Endothelial cell of umbilical vein (primary cell): ENCODE results near the gene SDCBP2. TPM values are rescaled to one million over a fixed set of nuclear protein-coding genes. Genes with fewer than 3 reads are reported as not detected.
A peak's percentile ranks its signal among the peaks of the same experiment; 100 is the strongest.

Experiments used
- BruUV-seq: library from RNA; stranded (reverse); fragments of 400-500 nt; replicated peaks from 2 replicates; lab custom pipeline; 2021; lab: Mats Ljungman, UMichigan
- CTCF ChIA-PET: fragments of 300-600, 350-600 bp; sonication (Branson Sonifier 250); formaldehyde crosslinking; loops from one replicate; lab custom pipeline; 2021; ENCODE audit warnings: antibody characterized with exemption, inconsistent platforms; lab: Charles Lee
- POLR2A ChIA-PET: fragments of 300-600, 350-600 bp; sonication (Branson Sonifier 250); formaldehyde crosslinking; loops from one replicate; lab custom pipeline; 2021; ENCODE audit warnings: antibody characterized with exemption, inconsistent platforms; lab: Charles Lee
- DNase-seq: peaks from one replicate; pipeline ENCODE4 v3.0.0-alpha.2; 2011; ENCODE audit warnings: low read depth, low spot score
- FAIRE-seq: peaks from 2 replicates; lab custom pipeline; 2011; peaks lifted over from hg19 to GRCh38; lab: Jason Lieb, UNC
- H2AFZ ChIP-seq: 2 replicates; pipeline ENCODE4 v1.6.0; 2012; ENCODE audit warnings: low read depth, low read length, control low read depth, inconsistent platforms
- H3K27ac ChIP-seq: 2 replicates; pipeline ENCODE4 v1.5.1; 2011; ENCODE audit warnings: low read depth, mild to moderate bottlenecking, control low read depth, low read length, moderate library complexity; ENCODE audit not compliant: insufficient read depth
- H3K27me3 ChIP-seq, 2 experiments: 2 replicates each; pipeline versions ENCODE4 v1.6.0 to v1.6.1; 2011; ENCODE audit warnings: low read length in 2 of 2, mixed read lengths in 1 of 2; ENCODE audit not compliant: control insufficient read depth in 2 of 2, insufficient read depth in 2 of 2
- H3K36me3 ChIP-seq, 2 experiments: 2 replicates in 1 of 2; 3 replicates in 1 of 2; pipeline ENCODE4 v1.5.1; 2011; ENCODE audit warnings: low read length in 2 of 2, mild to moderate bottlenecking in 1 of 2, moderate library complexity in 1 of 2; ENCODE audit not compliant: control insufficient read depth in 2 of 2, insufficient read depth in 2 of 2; ENCODE audit errors: extremely low read depth in 1 of 2
- H3K4me1 ChIP-seq: 3 replicates; pipeline ENCODE4 v1.5.1; 2011; ENCODE audit warnings: mild to moderate bottlenecking, low read length; ENCODE audit not compliant: control insufficient read depth, insufficient read depth; ENCODE audit errors: extremely low read depth
- H3K4me2 ChIP-seq: 2 replicates; pipeline ENCODE4 v1.6.1; 2011; ENCODE audit warnings: low read length, control low read depth, mixed read lengths; ENCODE audit not compliant: insufficient read depth
- H3K4me3 ChIP-seq, 3 experiments: fragments of 200-600 bp in 1 of 3; sonication (generic), shearing (Covaris generic) in 1 of 3; replicated peaks in 1 of 3; 2 replicates each; pipeline ENCODE4 v1.5.1; 2011 to 2016; ENCODE audit warnings: control low read depth in 3 of 3, low read length in 3 of 3, mild to moderate bottlenecking in 2 of 3, inconsistent platforms in 1 of 3, low read depth in 1 of 3, moderate library complexity in 1 of 3; ENCODE audit not compliant: insufficient read depth in 1 of 3
- H3K79me2 ChIP-seq: 2 replicates; pipeline ENCODE4 v1.6.0; 2012; ENCODE audit warnings: low read length, inconsistent platforms; ENCODE audit not compliant: control insufficient read depth, insufficient read depth
- H3K9ac ChIP-seq: replicated peaks from 2 replicates; pipeline ENCODE3; 2011; ENCODE audit warnings: low read length, control low read depth; ENCODE audit not compliant: insufficient read depth; ENCODE audit errors: extremely low read depth
- H3K9me1 ChIP-seq: replicated peaks from 3 replicates; pipeline ENCODE4 v1.6.0; 2011; ENCODE audit warnings: mild to moderate bottlenecking, low read length; ENCODE audit not compliant: control insufficient read depth, insufficient read depth; ENCODE audit errors: extremely low read depth
- H3K9me3 ChIP-seq: replicated peaks from 2 replicates; pipeline ENCODE4 v1.5.1; 2012; ENCODE audit warnings: low read length, inconsistent platforms; ENCODE audit not compliant: control insufficient read depth, insufficient read depth
- H4K20me1 ChIP-seq: replicated peaks from 2 replicates; pipeline ENCODE3; 2011; ENCODE audit warnings: mild to moderate bottlenecking, low read length; ENCODE audit not compliant: control insufficient read depth, insufficient read depth; ENCODE audit errors: extremely low read depth
- CTCF ChIP-seq, 2 donors: IDR thresholded peaks; 1 replicate in 1 of 2; 2 replicates in 1 of 2; pipeline ENCODE4 v1.5.1; 2011; ENCODE audit warnings: low read length in 2 of 2, mild to moderate bottlenecking in 2 of 2, moderate library complexity in 2 of 2, control low read depth in 1 of 2, inconsistent platforms in 1 of 2, low read depth in 1 of 2; ENCODE audit not compliant: insufficient read depth in 1 of 2; ENCODE audit errors: extremely low read depth in 1 of 2
- EZH2 ChIP-seq: IDR thresholded peaks from 2 replicates; pipeline ENCODE4 v1.6.1; 2012; ENCODE audit warnings: borderline replicate concordance, low read depth, mild to moderate bottlenecking, moderate library complexity, low read length, inconsistent platforms; ENCODE audit not compliant: severe bottlenecking
- FOS ChIP-seq: IDR thresholded peaks from 2 replicates; pipeline ENCODE4 v1.6.1; 2011; ENCODE audit warnings: mild to moderate bottlenecking, low read length, moderate library complexity, borderline replicate concordance; ENCODE audit not compliant: insufficient read depth
- GATA2 ChIP-seq: IDR thresholded peaks from 2 replicates; pipeline ENCODE4 v1.7.0; 2011; ENCODE audit warnings: low read depth, mild to moderate bottlenecking, moderate library complexity, mixed read lengths, low read length; ENCODE audit not compliant: insufficient read length, insufficient read depth
- JUN ChIP-seq: IDR thresholded peaks from 2 replicates; pipeline ENCODE4 v1.6.1; 2011; ENCODE audit warnings: borderline replicate concordance, low read depth; ENCODE audit not compliant: insufficient read length, insufficient read depth
- MYC ChIP-seq: IDR thresholded peaks from one replicate; pipeline ENCODE4 v1.6.1; 2011; ENCODE audit warnings: mild to moderate bottlenecking, low read depth, low read length
- POLR2A ChIP-seq: IDR thresholded peaks from 2 replicates; pipeline ENCODE4 v1.6.1; 2012; ENCODE audit warnings: low read depth, mild to moderate bottlenecking, control low read depth, low read length
- POLR2AphosphoS5 ChIP-seq: IDR thresholded peaks from 2 replicates; pipeline ENCODE4 v1.6.1; 2012; ENCODE audit warnings: low read depth, mild to moderate bottlenecking, control low read depth, low read length, moderate library complexity; ENCODE audit not compliant: insufficient read depth
- dilution Hi-C: fragments of 300-500 bp; cut with MboI; formaldehyde crosslinking; loops from one replicate; pipeline ENCODE4 v1.15.0; 2019; ENCODE audit warnings: low sequenced_read_pairs; ENCODE audit not compliant: extremely low pct_ligation_motif_present
- intact Hi-C: fragments of 100-400 bp; cut with micrococcal nuclease; formaldehyde crosslinking; loops from one replicate; pipeline ENCODE4 v1.10.0; 2022
- polyA plus RNA-seq, 4 experiments: library from polyadenylated mRNA; depleted of rRNA in 3 of 4; stranded (reverse) in 3 of 4; unstranded in 1 of 4; fragments of >200 nt; gene quantifications; 2 replicates each; pipeline versions ENCODE4 v1.2.1 to v1.2.3, GENCODE V29; 2011 to 2012; ENCODE audit warnings: missing spikeins in 1 of 4
- total RNA-seq: library from RNA; stranded (reverse); gene quantifications from 2 replicates; pipeline ENCODE4 v1.2.3, GENCODE V29; 2021
- TF ChIP-seq, protein P1 (sequence below): IDR thresholded peaks from 2 replicates; pipeline ENCODE4 v1.6.1; 2011; ENCODE audit not compliant: insufficient read depth, insufficient read length

SDCBP2 gene
- total and polyA plus RNA-seq, 2 donors (not counting 3 experiments of a cell fraction or from before 2014, with no cell fraction given), result 6.9 to 9.0 TPM

GRCh38 chr20:1377341-1377871, 48.5 kb upstream of the SDCBP2 start:
- Histone ChIP-seq H3K27ac (peak overlapping the region; percentile 83), H3K9me1 (no peaks in the 10 kb centered on the region), H3K27me3 (no peaks in the 10 kb centered on the region), H3K79me2 (peaks cover 99% of the 10 kb centered on the region), H3K9ac (peak overlapping the region; percentile 18), H3K4me3 (peak overlapping the region in 1 of 3 experiments; percentile 3), H3K36me3 (peaks cover 2 to 7% of the 10 kb centered on the region in 2 experiments), H4K20me1 (peaks cover 4% of the 10 kb centered on the region), H2AFZ (no peak overlapping the region), H3K4me1 (peaks cover 100% of the 10 kb centered on the region), H3K4me2 (peak overlapping the region; percentile 63), H3K9me3 (no peaks in the 10 kb centered on the region)
- no TSS peak for BruUV-seq
- dilution Hi-C loops, result no loop called here
- intact Hi-C loops, result loop anchor here (1.0 kb wide), 2 partner anchors 8 to 12 kb away; no protein-coding TSS in a partner anchor
- TF ChIP-seq FOS, result no peak
- no peak for TF ChIP-seq EZH2
- TF ChIP-seq POLR2AphosphoS5, result no peak
- TF ChIP-seq MYC, result no peak
- TF ChIP-seq GATA2, result no peak
- no peak for TF ChIP-seq CTCF (IDR thresholded peaks at IDR 0.05; ENCODE audit: extremely low read depth in 1 of 2, insufficient read depth in 1 of 2, low read depth in 1 of 2, low read length in 2 of 2)
- no peak for TF ChIP-seq POLR2A
- TF ChIP-seq, protein P1, sequence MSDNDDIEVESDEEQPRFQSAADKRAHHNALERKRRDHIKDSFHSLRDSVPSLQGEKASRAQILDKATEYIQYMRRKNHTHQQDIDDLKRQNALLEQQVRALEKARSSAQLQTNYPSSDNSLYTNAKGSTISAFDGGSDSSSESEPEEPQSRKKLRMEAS, result no peak
- no peak for TF ChIP-seq JUN
- POLR2A ChIA-PET, result interaction anchor here (1.3 to 2.7 kb wide), 2 partner anchors 9 to 14 kb away, joined by 4 to 11 read pairs; no protein-coding TSS in a partner anchor
- FAIRE-seq (no peak), DNase-seq (peak; percentile 55)
- CTCF ChIA-PET, result interaction anchor here (0.7 to 3.2 kb wide), 9 partner anchors 9 to 127 kb away, joined by 3 to 24 read pairs (median 3); partner anchors contain the start of gene FKBP1A
